ENCODE results near the gene AKT3.

The AKT3 gene

DNA sequence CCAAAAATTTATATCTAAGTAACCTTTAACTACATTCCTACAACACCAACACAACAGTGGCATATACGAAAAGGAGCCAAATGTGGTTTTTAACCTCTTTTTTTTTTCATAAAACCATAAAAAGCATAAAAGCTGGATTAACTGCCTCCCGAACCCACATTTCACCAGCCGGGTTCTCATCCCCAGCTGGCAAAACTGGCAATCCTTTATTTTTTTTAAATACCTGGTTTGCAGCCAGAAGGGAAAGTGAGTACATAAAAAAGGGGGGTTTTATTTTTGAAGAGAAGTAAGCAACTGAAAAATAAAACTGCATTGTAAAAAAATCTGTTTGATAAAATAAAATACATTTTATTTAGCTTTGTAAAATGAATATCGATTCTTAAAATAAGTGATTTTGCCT, 295.4 kb downstream of the AKT3 start:
- no peak for DNase-seq (ENCODE audit: low spot score)

DNA sequence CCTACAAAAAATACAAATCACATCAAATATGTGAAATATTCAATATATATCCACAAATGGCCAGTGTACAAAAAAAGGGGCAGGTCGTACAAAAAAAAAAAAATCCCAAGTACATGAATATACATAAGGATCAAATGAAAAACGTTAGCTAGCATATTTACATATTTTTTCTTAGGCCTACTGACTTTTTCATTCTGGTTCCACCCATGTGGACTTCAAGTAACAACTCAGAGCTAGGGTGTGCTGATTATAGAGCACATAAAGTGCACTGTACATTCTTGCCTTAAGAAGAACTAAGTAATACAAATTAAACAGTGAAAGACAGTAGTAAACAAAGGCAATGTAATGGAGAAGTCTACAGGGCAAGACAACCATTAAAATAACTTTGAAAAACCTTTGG, 297.0 kb downstream of the AKT3 start:
- no peak for DNase-seq (ENCODE audit: low spot score)

DNA sequence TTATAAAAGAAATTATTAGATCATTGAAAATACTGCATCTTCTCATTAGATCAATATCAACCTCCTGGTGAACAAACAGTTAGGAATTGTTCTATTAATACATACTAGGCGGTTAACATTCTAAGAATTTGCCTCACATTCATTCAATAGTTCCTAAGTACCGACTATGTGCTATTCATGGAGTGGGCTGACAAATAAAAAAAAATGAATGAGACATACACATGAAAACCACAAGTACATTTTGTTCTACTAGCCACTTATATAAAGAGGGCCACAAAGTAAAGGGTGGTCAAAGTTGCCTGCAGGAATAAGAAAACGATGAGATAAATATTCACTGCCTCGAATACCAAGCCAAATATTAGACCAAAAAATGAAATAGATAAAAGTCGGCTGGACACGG, 299.8 kb downstream of the AKT3 start:
- DNase-seq (ENCODE audit: low spot score): no peak

DNA sequence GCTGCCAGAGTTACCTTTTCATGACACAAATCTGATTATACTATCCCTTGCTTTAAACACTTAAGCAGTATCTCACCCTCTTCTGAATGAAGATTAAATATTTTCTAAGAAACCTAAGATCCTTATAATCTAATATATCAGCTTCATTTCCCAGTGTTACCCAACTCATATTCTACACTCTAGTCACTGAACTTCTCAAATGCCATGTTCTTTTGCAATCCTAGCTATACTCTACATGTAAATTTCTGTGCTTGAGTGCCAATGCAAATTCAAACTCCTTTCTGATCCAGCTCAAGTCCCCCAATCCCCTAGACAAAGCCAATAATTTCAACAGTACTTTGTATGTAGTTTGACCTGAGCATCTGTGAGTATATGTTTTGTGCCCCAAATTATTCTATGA, 300.3 kb downstream of the AKT3 start:
- DNase-seq (ENCODE audit: low spot score): no peak

DNA sequence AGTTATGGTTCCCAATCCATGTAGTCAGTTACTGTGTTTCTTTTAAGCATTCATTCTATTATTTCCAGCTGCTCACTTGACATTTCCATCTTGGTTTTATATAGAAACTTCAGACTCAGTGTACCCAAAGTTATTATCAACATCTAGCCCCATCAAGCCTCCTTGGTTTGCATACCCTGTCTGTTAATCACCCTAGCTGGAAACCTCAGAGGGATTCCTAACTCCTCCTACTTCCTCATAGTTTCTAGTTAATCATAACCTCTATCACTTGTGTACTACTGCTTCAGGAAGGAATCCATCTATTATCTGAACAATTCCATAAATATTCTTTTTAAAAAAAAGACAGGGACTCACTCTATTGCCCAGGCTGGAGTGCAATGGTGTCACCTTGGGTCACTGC, 300.9 kb downstream of the AKT3 start:
- DNase-seq (ENCODE audit: low spot score): no peak

DNA sequence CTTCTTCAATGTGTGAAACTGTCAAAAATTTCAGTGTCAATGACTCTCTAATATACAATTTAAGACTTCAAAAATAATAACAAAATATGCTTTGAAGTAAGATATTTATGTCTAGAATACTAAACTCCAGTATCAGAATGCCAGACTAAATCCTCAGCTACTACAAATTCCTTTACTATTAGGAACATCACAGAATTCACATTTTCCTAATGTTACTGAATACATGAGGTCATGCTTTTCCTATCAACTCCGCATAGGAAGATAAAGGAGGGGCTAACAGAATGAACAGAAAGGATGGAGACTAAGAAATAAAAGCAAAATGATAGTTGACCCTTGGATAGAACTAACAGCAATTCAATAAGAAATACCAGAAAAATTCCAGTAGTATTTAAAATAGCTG, 301.5 kb downstream of the AKT3 start:
- no peak for DNase-seq (ENCODE audit: low spot score)

DNA sequence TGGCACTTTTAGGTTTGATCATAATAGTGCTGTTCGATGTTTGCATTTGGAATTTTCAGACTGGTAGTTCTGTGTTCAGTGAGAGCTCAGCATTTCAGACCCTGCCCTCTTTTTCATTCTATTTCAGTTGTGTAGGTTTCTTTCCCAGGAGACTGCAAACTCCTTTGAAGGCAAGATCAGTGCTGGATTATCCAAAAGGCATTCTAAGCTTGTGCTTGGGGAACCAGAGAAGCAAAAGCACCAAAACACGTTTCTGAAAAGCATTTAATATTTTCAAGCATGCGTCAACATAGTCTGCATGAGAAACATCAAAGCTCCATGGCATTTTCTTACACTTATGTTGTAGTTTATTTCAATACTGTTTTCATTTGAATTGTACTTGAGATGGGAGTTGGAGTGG, 302.2 kb downstream of the AKT3 start:
- DNase-seq (ENCODE audit: low spot score): no peak

DNA sequence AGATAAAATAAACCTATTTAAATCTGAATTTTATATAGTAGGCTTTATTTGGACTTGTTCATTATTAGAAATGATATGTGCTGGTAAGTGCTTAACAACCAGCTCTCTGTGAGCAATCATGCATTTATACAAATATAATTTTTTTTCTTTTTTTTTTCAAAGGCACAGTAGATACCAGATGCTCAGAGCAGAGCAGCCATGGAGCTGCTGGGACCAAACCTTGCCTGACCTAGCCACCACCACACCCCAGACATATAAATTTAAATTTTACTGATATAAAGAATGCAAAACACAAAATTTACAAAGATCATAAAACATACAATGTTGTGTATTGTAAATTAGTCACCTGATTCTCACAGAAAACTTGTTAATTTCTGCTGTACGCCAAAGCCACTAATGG, 303.6 kb downstream of the AKT3 start:
- no peak for DNase-seq (ENCODE audit: low spot score)

DNA sequence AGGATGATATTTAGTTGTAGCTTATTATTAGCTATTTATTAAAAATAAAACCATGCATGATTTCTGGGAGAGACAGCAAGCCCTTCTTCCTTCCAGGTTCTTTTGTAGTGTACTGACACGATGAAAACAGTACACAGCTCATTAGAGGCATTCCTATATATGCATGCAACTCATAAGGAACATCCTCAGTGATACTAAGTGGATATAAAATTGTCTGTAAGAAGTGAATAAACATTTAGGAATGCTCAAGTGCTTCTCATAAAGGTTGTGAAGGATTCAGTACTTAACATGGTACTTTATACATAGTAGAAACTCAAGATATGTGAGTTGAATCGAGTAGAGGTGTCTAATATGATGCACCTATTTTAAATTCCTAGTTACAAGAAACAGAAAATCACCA, 306.5 kb downstream of the AKT3 start:
- DNase-seq (ENCODE audit: low spot score): no peak

DNA sequence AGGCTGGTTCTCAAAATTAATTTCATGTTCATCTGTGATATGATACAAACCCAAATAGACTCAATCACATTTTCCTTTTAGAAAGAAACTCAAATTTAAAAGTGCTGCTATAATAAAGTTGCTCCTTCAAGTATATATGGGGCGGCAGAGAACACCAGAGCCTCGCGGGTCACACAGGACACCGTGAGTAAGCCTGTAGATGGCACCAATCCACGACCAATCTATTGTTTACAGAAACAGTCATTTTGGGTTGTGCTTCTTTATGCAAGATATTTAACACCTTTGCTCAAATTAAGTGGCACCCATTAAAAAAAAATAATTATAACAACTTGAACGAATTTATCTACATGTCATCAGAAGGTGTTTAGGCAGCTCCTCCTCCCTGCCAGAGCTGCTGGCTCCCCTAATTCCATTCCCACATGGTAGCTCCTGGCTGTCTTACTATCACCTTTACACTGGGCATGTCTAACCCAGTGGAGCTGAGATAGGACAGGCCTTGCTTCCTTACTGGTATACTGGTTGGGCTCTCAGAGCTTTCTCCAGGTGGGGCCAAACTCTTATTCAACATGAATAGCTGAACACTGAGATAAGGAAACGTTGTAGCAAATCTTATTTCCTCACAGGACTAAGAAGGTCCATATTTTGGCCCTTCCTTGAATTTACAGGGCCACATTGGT, 307.2 kb downstream of the AKT3 start:
- peak; percentile 32 for DNase-seq (ENCODE audit: low spot score)

DNA sequence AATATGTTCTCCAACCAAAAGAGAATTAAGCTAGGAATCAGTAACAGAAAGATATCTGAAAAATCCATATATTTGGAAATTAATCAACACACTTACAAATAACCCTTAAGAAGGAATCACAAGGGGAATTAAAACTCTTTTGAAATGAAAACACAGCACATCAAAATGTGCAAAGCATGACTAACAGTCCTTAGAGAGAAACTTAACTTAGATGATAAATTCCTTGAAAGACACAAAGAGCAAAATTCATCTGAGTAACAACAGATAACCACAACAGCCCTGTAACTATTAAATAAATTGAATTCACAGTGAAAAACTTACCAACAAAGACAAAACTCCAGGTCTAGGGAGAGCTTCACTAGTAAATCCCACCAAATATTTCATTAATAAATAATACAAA, 310.4 kb downstream of the AKT3 start:
- no peak for DNase-seq (ENCODE audit: low spot score)

DNA sequence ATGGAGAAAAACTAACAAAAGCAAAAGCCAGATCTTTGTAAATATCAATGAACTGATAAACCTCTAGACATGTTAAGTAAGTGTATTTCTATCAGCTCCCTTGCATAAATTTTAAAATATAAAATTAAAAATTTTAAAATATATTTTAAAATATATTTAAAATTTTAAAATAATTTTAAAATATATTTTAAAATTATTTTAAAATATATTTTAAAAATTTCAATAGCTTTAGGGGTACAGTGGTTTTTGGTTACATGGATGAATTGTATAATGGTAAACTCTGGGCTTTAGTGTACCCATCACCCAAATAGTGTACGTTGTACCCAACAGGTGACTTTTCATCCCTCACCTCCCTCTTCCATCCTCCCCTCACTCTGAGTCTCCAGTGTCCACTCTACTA, 315.0 kb downstream of the AKT3 start:
- no peak for DNase-seq (ENCODE audit: low spot score)

DNA sequence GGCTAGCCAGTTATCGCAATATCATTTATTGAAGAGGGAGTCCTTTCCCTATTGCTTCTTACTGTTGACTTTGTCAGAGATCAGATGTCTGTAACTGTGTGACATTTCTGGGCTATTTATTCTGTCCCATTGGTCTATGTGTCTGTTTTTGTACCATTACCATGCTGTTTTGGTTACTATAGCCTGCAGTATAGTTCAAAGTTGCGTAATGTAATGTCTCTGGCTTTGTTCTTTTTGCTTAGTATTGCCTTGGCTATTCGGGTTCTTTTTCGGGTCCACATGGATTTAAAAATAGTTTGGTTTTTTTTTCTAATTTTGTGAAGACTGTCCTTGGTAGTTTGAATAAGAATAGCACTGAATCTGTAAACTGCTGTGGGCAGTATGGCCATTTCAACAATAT, 320.5 kb downstream of the AKT3 start:
- DNase-seq (ENCODE audit: low spot score): no peak

DNA sequence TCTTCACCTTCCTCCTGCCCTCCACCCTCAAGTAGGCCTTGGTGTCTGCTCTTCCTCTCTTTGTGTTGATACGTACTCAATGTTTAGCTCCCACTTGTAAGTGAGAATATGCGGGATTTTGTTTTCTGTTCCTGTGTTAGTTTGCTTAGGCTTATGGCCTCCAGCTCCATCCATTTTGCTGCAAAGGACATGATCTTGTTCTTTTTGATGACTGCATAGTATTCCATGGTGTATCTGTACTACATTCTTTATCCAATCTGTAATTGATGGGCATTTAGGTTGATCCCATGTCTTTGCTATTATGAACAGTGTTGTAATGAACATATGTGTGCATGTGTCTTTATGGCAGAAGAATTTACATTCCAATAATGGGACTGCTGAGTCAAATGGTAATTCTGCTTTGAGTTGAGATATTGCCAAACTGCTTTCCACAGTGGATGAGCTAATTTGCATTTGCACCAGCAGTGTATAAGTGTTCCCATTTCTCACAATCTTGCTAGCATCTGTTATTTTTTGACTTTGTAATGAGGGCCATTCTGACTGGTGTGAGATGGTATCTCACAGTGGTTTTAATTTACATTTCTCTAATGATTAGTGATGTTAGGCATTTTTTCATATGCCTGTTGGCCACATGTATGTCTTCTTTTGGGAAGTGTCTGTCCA, 321.5 kb downstream of the AKT3 start:
- no peak for DNase-seq (ENCODE audit: low spot score)

DNA sequence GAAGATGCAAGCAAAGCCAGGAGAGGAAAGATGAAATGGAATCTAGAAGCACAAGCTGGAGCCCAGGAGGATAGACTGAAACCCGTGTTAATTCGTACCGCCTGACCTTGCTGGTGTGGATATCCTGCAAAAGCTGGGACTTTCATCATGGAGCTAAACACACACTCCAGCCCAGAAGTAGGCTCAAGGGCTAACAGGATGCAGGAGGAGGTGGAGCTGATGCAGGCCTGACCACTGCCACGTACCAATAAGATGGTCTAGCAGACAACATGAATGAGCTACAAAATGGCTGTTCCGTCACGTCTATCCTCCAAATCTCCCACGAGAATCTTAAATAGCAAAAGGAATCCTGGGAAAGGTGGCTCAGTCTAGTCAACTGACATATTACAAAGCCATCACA, 323.9 kb downstream of the AKT3 start:
- DNase-seq (ENCODE audit: low spot score): no peak

DNA sequence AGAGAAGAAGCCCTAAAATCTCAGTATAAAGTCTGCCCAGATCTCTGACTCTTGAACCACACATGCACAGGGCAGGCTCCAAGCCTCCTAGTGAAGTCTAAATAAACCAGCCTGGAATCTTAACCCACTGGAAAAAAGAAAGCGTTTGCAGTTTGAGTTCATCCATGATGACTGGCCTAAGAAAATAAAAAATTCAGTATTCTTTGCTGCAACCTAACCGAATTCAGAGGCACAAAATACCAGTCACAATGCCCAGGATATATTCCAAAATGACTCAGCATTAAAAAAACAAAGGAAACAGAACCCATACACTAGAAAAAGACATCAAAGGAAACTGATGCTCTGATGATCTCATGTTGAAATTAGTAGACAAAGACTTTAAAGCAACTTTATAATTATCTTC, 325.0 kb downstream of the AKT3 start:
- peak; percentile 30 for DNase-seq (ENCODE audit: low spot score)

DNA sequence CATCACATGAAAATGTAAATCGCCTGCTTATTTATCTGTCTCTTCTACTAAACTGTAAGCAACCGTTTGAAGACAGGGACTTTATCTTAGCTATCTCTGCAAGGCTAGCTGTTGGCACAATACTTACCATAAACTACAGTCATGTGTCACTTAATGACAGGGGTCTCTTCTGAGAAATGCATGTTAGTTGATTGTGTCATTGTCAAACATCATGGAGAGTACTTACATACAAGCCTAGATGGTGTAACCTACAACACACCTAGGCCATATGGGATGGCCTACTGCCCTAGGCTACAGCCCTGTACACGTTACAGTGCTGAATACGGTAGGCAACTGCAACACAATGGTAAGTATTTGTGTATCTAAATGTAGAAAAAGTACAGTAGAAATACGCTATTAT, 326.3 kb downstream of the AKT3 start:
- no peak for DNase-seq (ENCODE audit: low spot score)

DNA sequence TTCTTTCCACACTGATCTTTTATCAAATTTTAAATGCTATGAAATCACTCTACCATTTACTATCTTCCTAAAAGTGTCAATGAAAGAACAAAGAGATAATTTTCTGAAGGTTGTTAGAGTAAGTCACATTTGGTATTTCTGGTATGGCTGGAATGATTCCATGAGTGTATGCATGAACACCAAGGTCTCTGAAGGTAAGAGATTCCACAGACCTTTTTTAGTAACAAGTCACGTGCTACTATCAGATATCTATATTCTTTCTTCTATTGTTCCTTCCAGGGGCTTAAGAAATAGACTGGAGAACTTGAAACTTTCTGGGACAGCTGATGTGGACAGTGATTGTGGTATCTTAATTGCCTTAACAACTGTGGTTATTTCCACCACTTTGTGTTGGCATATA, 329.2 kb downstream of the AKT3 start:
- DNase-seq (ENCODE audit: low spot score): no peak

DNA sequence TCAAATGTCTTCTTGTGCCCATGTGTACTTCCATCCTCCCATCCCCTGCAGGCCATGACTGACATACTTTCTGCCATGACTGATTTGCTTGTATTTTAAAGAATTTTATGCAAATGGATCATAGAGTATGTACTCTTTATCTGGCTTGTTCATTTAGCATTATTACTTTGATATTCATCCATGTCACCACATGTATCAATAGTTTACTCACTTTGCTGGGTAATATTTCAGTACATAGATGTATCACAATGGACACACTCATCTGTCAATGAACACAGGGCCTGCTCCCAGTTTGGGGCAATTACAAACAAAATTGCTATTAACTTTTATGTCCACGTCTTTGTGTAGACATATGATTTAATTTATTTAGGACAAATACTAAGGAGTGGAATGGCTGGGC, 335.1 kb downstream of the AKT3 start:
- no peak for DNase-seq (ENCODE audit: low spot score)

DNA sequence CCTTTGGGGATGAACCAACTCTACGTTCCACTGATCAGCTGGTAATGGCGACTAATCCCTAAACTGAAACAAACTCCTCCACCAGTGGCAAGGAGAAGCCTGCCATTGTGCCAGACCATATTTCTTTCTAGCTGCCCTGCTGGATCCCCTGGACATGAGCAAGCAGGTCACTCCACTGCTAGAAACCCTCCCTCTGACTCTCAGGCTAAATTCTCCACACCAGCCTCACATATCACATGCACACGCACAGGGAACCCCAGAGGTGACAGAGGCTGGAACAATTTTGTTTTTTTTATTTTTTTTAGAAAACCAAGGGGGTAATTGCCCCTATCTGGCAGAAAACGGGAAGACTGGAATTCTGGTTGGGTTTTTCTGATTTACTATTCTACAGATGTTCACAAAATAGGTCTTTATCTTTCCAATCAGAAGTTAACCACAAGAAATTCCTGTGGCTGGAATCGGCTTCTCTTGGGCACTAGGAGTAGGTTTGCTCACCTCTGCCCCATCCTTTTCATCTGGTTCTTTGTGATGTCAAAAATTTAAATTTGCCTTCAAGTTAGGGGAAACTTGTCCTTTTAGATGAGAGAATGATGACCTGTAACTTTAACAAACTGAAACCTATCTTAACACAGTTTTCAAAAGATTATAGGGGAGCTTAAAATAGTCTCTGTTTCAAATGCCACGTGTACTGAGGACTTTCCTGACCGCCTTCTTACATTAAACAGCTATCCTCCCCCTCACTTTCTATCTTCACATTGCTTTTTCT, 336.1 kb downstream of the AKT3 start:
- DNase-seq (ENCODE audit: low spot score): no peak

DNA sequence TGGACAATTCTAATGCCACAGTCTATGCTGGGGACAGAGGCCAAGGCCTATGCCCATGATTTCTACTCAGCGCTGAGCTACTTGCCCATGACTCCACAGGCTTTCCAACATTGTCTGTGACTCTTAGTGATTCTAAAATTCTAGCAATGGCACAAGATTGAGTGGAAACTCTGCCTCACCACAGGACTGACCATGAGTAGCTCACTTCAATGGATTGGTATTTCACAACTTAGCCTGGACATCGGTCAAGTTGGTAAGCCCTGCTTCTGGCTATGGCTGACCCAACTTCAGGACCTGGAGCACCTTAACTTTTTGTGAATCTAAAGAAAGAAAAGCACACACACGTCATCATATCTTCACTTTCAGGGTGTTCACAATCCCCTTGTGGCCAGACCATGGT, 339.1 kb downstream of the AKT3 start:
- DNase-seq (ENCODE audit: low spot score): no peak

DNA sequence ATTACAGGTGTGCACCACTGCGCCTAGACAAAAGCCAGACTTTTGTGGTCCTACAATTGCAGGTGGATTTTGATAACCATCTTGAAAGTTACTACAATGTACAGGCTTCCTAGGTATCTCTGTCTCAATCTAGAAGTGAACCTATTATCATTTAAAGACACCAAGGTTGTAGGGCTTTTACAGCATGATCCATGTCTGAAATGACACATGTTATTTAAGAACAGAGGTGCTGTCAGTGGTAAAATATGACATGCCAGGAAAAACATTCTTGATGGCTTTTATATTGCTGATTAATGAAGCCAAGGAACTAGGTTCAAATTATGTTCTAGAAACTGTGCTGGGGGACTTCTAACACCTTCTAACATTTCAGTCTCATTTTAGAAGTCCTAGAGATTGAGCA, 341.1 kb downstream of the AKT3 start:
- no peak for DNase-seq (ENCODE audit: low spot score)

DNA sequence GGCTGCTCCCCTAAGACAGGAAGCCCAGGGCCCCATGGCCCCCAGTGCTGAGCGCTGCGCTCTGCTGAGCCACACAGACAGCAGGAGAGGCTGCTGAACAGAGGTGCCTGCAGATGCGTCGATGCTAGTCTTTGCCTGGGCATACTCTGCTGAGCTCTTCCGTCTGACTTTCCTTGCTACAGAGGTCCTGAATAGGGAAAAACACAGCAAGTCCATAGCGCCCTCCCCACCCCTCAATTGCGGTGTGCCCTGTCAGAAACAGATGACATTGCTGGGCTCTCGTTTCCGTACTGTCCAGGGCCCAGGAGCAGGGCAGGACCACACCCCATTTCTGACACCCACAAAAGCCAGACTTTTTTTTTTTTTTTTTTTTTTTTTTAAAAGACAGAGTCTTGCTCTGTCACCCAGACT, 341.7 kb downstream of the AKT3 start:
- DNase-seq (ENCODE audit: low spot score): no peak

All from pons (tissue), 1 donor.